PC-9 (cell line): ENCODE data around the gene ARGLU1.

ENCODE experiments used
- EZH2 ChIP-seq: fragments of 200-600 bp; sonication (generic); IDR thresholded peaks from 2 replicates; pipeline ENCODE4 v1.8.0; 2017; ENCODE audit warnings: antibody characterized with exemption, low read depth
- TF ChIP-seq, protein P1 (sequence below): fragments of 200-600 bp; sonication (generic); conservative IDR thresholded peaks from 2 replicates; pipeline ENCODE4 v1.6.1; 2017; ENCODE audit warnings: mixed run types, antibody characterized with exemption, mild to moderate bottlenecking, moderate library complexity

DNA sequence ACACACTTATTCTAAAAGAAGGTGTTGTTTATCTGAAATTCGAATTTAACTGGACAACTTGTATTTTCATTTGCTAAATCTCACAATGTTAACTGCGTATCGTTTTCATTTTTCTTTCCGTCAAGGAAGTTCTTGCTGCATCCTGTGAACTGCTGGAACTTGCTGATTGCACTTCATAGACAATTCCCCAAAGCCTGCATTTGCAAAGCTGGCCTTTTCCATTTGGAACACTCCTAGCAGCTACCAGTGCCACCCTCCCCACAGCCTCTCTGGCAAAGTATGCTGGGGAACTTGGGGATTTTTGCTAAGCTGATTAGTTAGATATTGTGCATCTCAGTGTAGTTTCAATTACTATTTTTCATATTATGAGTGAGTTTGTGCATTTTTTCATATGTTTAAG lies 20.4 kb upstream of the ARGLU1 start:
- TF ChIP-seq, protein P1, sequence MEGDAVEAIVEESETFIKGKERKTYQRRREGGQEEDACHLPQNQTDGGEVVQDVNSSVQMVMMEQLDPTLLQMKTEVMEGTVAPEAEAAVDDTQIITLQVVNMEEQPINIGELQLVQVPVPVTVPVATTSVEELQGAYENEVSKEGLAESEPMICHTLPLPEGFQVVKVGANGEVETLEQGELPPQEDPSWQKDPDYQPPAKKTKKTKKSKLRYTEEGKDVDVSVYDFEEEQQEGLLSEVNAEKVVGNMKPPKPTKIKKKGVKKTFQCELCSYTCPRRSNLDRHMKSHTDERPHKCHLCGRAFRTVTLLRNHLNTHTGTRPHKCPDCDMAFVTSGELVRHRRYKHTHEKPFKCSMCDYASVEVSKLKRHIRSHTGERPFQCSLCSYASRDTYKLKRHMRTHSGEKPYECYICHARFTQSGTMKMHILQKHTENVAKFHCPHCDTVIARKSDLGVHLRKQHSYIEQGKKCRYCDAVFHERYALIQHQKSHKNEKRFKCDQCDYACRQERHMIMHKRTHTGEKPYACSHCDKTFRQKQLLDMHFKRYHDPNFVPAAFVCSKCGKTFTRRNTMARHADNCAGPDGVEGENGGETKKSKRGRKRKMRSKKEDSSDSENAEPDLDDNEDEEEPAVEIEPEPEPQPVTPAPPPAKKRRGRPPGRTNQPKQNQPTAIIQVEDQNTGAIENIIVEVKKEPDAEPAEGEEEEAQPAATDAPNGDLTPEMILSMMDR = no peak
- no peak for TF ChIP-seq EZH2
